DMS 273 (cell line): ENCODE data around the gene CACFD1.

Experiments
- DNase-seq: peaks from one replicate; lab custom pipeline; 2025; ENCODE audit not compliant: unreplicated experiment; lab: John Stamatoyannopoulos, UW

CACFD1 gene

GRCh38 chr9:133515615-133516255, 56.0 kb downstream of the CACFD1 start:
- no peak for DNase-seq

GRCh38 chr9:133516256-133516960, 56.6 kb downstream of the CACFD1 start:
- DNase-seq = no peak

- no peak for DNase-seq
Measured at GRCh38 chr9:133516961-133517350, 57.2 kb downstream of the CACFD1 start.

GRCh38 chr9:133517711-133518110, 57.9 kb downstream of the CACFD1 start:
- no peak for DNase-seq

- DNase-seq = no peak
Measured at GRCh38 chr9:133518200-133518599, 58.4 kb downstream of the CACFD1 start.

GRCh38 chr9:133518706-133519449, 59.1 kb downstream of the CACFD1 start:
- DNase-seq = no peak

- no peak for DNase-seq
Measured at GRCh38 chr9:133519693-133520092, 59.9 kb downstream of the CACFD1 start.

- DNase-seq = no peak
Measured at GRCh38 chr9:133520121-133520835, 60.5 kb downstream of the CACFD1 start.
